ENCODE data around the gene KIF22.
"Not testable (repeated sequence)": the region's sequence is repeated elsewhere in the genome, so short reads cannot be mapped to it uniquely, and the experiment has no call there.

The KIF22 gene

DNA sequence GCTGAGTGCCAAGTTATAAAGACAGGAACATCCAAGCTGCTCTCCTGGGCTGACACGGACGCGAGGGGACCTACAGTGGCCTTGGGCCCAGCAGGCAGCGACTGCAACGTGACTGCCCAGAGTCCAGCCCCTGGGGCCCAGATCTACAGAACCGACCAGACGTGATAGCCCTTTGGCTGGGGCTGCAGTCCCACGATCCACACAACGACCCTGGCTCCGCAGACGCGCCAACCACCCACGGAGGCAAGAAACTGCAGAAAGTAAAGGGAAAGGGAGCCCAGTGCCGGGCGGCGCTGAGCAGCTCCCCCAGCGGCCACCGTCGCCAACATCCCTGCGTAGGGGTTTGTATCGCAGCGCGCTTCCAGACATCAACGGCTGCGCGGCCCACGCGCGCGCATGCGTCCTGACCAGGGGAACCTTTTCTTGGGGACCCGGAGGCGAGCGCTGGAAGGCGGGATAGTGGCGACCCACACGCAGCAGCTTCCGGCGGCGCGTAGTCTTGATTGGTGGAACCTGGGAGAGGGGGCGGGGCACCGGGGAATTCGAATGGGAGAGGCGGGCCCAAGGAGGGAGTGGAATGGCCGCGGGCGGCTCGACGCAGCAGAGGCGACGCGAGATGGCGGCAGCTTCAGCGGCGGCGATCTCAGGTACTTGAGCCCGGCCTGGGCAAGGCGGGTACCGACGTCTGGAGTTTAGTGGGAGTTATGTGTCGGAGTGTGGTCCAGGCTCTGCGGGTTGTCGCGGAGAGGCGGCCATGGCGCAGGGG is at the start of gene KIF22:
KIF22 (plus strand) TSS at position 569 of the 766 bp plus-strand sequence; CDS start at position 578, 9 bp downstream.
- in situ Hi-C loops (cut with MboI; ENCODE audit: low sequenced_read_pairs) = no loop called here

DNA sequence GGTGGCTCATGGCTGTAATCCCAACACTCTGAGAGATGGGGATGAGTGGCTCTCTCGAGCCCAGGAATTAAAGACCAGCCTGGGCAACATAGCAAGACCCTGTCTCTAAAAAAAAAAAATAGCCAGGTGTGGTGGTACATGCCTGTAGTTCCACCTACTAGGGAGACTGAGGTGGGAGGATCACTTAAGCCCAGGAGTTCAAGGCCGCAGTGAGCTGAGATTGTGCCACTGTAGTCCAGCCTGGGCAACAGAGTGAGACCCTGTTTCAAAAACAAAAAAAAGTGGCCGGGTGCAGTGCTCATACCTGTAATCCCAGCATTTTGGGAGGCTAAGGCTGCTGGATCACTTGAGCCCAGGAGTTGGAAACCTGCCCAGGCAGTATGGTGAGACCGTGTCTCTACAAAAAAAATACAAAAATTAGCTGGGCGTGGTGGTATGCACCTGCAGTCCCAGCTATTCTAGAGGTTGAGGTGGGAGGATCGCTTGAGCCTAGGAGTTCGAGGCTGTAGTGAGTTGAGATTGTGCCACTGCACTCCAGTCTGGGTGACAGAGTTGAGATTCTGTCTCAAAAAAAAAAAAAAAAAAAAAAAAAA is 47.8 kb upstream of the KIF22 start:
- in situ Hi-C loops (cut with MboI; ENCODE audit: low sequenced_read_pairs) = no loop called here

DNA sequence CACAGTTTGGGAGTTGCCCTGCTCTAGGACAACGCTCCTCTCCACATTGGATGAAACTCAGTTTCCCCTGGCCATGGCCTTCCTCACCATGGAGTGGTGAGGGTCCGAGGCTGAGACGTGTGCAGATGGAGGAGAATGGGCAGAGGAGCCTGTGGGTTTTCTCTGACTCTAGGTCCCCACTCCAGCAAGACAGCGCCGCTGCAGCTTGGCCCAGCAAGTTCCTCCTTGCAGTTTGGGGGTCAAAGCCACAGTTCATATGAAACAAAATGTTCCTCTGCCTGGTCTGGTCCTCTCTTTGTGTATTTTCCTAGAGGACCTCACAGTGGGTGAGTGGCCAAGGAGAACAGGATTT is 47.1 kb upstream of the KIF22 start:
- in situ Hi-C loops (cut with MboI; ENCODE audit: low sequenced_read_pairs) = no loop called here

DNA sequence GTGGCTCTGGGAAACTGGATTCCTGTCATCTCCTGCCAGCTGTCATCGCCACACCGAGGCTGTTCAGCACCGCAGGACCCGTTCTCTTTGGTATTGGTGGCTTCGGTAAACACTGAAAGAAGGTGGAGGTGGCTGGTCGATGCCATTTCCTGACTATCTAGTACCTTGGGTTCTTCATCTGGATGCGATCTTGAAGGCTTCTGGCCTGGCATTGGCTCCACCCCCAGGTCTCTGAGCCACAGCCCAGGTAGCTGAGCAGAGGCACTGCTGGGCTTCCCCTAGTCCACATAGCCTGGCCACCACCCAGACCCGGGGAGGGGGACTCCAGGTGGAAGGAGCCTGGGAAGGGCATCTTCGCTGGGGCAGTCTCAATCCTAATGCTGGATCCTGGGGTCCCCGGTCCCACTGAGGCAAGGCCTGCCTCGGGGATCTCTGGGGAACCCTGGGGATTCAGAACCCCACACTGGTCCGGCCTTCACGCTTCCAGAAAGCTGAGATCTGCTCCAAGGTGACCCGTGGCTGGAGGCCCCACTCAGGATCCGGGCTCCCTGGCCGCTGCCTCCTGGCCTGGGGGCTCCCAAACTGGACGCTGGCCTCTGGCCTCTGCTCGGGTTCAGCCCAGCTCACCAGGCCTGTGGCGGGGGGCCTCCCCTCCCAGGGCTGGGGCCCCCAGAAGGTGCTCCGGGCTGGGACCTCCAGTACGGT is 46.6 kb upstream of the KIF22 start:
- in situ Hi-C loops (cut with MboI; ENCODE audit: low sequenced_read_pairs) = no loop called here

DNA sequence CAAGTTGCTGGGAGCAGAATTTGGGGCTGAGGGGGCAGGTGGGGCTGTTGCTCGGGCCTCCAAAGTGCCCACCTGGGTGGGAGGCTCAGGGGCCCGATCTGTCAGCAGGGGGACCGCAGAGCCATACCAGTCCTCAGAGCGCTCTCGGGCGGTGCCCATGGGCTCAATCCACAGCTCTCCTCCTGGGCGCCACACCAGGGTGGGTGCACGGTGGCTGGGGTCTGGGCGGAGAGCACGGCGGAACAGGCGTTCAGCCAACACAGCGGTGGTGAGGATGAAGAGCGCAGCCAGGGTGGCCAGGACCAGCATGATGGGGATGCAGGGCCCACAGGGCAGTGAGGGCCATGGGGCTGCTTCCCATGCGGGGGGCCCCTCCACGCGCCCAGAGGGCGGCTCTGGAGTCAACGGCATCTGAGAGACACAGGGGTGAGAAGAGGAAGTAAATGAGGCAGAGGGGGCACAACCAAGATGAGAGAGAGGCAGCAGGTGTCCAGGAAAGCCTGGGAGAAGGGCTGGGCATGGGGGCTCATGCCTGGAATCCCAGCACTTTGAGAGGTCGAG is 45.9 kb upstream of the KIF22 start:
- in situ Hi-C loops (cut with MboI; ENCODE audit: low sequenced_read_pairs) = no loop called here

DNA sequence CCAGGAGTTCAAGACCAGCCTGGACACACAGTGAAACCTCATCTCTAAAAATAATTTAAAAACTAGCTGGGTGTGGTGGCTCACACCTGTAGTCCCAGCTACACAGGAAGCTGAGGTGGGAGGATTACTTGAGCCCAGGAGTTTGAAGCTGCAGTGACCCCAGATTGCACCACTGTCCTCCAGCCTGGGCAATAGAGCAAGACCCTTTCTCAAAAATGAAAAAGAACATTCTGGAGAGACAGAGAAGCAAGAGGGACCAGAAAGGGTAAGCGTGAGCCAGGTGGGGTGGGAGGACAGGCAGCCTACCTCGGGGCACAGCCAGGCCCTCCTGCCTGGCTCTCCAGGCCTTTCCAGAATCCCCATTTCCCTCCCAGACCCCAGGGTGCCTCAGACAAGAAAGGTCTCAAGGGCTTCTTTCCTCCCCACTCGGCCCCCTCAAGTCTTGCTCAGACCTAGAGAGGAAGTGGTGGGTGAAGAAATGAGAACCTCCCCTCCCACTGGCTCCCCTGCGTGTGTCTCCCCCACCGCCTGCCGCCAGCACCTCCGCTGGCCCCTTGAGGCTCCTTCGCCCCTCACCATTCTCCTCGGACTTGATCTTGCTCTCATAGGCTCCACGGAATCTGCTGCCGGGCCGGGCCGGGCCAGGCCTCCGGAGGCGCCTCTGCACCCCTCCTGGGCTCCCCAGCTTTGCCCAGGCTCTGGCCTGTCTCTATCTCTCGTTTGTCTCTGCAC is 45.3 kb upstream of the KIF22 start:
- in situ Hi-C loops (cut with MboI; ENCODE audit: low sequenced_read_pairs) = no loop called here

DNA sequence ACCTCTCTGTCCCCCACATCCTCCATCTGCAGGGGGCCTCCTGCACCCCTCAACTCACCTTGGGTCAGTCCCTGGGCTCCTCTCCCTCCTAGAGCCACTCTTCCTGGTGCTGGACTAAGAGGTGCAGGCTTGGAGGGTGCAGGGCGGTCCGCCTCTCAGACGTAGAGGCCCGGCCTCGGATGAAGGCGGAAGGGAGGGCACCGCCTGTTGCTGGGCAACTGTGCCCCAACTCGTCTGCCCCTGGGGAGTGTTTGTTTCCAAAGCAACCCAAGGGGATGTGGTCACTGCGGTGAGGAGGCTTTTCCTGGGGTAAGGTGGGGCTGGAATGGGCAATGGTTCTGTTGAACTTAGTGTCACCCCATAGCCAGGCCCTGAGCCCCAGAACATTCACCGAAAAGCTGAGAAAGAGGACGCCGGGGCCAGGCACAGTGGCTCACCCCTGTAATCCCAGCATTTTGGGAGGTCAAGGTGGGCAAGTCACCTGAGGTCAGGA is 44.7 kb upstream of the KIF22 start, which contains the start of gene C16orf54:
C16orf54 (minus strand) TSS at position 138 of the 493 bp plus-strand sequence. CDS start 1,039 bp downstream, outside the sequence.
- in situ Hi-C loops (cut with MboI; ENCODE audit: low sequenced_read_pairs) = no loop called here

DNA sequence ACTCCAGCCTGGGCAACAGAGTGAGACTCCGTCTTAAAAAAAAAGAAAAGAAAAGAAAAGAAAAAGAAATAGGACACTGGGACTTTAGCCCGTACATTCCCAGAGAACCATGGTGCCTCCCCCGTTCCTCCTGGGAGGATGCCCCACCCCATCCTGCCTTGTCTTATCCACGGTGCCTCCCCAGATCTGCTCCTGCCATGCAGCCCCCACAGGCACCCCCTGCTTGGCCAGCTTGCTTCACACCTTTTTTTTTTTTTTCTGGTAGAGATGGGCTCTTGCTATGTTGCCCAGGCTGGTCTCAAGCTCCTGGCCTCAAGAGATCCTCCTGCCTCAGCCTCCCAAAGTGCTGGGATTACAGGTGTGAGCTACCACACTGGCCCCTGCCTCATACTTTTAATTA is 44.0 kb upstream of the KIF22 start:
- in situ Hi-C loops (cut with MboI; ENCODE audit: low sequenced_read_pairs) = not testable (repeated sequence)

DNA sequence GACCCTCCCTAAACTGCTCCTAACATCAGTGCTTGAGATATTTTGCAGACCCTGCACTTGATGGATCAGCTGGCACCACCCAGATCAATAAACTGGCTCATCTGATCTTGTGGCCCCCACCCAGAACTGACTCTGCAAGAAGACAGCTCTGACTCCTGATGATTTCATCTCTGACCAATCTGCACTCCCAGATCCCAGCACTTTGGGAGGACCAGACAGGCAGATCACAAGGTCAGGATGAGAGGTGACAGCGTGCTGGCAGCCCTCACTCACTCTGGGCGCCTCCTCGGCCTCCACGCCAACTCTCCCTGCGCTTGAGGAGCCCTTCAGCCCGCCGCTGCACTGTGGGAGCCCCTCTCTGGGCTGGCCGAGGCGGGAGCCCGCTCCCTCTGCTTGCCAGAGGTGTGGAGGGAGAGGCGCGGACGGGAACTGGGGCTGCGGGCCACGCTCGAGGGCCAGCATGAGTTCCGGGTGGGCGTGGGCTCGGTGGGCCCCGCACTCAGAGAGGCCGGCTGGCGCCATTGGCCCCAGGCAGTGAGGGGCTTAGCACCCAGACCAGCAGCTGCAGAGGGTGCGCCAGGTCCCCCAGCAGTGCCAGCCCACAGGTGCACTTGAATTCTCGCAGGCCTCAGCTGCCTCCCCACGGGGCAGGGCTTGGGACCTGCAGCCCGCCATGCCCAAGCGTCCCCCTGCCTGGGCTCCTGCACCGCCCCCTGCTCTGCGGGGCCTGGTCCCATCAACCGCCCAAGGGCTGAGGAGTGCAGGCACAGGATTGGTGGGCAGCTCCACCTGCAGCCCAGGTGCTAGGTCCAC is 42.4 kb upstream of the KIF22 start:
- in situ Hi-C loops (cut with MboI; ENCODE audit: low sequenced_read_pairs) = no loop called here

DNA sequence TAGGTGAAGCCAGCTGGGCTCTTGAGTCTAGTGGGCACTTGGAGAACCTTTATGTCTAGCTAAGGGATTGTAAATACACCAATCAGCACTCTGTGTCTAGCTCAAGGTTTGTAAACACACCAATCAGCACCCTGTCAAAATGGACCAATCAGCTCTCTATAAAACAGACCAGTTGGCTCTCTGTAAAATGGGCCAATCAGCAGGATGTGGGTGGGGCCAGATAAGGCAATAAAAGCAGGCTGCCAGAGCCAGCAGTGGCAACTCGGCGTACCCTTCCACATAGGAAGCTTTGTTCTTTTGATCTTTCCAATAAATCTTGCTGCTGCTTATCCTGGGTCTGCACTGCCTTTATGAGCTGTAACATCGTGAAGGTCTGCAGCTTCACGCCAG is 41.8 kb upstream of the KIF22 start:
- in situ Hi-C loops (cut with MboI; ENCODE audit: low sequenced_read_pairs) = not testable (repeated sequence)

DNA sequence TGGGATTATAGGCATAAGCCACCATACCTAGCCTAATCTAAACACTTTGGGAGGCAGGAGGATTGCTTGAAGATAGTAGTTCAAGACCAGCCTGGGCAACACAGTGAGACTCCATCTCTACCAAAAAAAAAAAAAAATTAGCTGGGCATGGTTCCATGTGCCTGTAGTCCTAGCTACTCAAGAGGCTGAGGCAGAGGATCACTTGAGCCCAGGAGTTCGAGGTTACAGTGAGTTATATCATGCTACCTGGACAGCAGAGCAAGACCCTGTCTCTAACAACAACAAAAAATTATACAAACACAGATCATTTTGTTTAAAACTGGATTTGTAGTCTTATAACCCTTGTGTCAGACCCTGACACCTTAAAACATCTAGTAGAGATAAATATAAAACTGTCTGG is 37.0 kb upstream of the KIF22 start:
- in situ Hi-C loops (cut with MboI; ENCODE audit: low sequenced_read_pairs) = no loop called here

DNA sequence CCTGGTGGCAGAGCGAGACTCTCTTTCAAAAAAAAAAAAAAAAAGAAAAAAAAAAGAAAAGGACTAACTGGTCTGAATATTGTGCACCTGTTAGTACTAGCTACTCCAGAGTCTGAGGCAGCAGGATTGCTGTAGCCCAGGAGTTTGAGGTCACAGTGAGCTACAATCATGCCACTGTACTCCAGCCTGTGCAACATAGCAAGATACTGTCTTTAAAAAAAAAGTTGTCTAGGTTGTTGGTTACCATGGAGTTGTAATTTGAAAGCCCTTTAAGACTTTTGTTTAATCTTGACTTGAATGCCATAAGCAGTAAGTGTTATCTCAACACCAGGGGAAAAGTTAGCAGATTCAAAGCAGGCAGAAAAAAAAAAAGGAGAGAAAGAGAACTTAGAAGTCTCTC is 33.9 kb upstream of the KIF22 start:
- in situ Hi-C loops (cut with MboI; ENCODE audit: low sequenced_read_pairs) = no loop called here

DNA sequence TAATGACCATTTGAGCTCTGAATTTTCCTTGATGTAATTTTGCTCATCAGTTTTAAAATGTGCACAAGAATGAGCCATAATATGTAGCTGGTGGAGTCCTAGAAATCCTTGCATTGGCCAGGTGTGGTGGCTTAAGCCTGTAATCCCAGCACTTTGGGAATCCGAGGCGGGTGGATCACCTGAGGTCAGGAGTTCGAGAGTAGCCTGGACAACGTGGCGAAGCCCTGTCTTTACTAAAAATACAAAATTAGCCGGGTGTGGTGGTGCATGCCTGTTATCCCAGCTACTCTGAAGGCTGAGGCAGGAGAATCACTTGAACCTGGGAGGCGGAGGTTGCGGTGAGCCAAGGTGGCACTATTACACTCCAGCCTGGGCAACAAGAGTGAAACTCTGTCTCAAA is 33.5 kb upstream of the KIF22 start:
- in situ Hi-C loops (cut with MboI; ENCODE audit: low sequenced_read_pairs) = not testable (repeated sequence)

DNA sequence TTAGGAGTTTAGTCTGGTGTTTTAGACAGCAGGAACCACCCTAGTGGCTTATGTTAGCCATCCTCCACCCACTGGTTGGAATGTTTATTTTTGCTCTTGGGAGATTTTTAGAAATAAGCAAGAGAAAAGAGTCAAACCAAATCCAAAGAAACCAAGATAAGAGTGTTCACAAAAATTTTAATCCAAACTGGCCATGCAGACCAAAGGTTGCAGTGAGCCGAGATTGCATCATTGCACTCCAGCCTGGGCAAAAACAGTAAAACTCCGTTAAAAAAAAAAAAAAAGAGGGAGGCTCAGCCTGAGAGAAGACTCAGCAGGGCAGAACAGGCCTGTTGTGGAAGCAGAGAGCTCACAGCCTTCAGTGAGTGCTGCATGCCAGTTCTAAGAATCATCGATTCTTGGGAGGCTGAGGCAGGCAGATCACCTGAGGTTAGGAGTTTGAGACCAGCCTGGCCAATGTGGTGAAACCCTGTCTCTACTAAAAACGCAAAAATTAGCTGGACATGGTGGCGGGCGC is 32.5 kb upstream of the KIF22 start:
- in situ Hi-C loops (cut with MboI; ENCODE audit: low sequenced_read_pairs) = no loop called here

DNA sequence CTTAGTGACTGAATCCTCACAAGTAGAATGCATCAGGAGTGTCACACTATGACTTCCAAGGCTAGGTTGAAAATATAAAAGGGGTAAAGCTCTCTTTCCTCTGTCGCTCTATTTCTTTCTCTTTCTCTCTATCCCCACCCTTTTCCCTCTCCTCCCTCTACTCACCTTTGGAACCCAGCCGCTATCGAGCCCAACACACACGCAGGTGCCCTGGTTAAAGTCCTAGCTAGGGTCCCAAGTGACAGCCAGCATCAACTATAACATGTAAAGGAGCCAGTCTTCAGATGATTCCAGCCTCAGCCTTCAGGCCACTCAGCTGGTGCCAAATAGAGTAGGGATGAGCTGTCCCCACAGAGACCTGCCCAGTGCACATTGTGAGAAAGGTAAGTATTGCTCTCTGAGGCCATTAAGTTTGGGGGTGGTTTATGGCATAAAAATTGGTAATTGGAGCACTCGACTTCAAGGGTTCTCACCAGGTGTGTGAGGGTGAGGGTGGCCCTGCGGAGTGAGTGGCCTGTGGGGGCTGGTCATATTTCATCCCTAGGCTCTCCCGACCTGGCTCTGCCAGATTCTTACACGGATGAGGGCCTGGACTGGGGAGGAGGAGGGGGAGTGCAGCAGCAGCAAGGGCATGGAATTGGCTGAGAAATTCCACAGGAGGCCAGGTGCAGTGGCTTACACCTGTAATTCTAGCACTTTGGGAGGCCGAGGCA is 29.8 kb upstream of the KIF22 start:
- in situ Hi-C loops (cut with MboI; ENCODE audit: low sequenced_read_pairs) = no loop called here

DNA sequence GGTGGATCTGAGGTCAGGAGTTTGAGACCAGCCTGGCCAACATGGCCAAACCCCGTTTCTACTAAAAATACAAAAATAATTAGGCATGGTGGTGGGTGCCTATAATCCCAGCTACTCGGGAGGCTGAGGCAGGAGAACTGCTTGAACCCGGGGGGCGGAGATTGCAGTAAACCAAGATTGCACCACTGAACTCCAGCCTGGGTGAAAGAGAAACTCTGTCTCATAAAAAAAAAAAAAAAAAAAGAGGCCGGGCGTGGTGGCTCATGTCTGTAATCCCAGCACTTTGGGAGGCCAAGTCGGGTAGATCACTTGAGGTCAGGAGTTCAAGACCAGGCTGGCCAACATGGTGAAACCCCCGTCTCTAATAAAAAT is 29.3 kb upstream of the KIF22 start:
- in situ Hi-C loops (cut with MboI; ENCODE audit: low sequenced_read_pairs) = not testable (repeated sequence)

DNA sequence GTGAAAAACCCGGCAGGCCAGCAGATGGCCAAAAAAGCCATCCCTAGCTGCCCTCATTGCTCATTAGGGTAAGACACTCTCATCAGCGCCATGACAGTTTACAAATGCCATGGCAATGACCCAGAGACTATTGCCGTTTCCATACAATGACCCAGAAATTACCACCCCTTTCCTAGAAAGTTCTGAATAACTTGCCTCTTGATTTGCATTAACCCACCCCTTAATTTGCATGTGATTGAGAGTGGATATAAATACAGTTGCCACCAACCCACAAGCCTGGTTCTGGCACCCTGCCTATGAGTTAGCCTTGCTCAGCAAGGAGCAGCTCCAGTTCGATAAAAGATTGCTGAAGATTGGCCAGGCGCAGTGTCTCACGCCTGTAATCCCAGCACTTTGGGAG is 28.7 kb upstream of the KIF22 start:
- in situ Hi-C loops (cut with MboI; ENCODE audit: low sequenced_read_pairs) = no loop called here

DNA sequence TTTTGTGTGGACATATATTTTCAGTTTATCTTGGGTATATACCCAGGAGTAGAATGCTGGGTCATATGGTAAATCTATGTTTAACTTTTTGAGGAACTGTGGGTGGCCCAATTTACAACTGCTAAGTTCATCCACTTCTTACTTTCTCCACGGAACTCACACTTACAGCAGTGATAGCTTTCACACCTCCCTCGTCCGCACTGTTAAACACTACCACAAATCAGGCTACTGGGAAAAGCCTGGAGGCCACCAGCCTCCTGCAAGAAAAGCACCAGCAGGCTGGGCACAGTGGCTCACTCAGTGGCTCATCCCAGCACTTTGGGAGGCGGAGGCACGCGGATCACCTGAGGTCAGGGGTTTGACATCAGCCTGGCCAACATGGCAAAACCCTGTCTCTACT is 27.2 kb upstream of the KIF22 start:
- in situ Hi-C loops (cut with MboI; ENCODE audit: low sequenced_read_pairs) = no loop called here

Data from hTERT RPE-1 (cell line).